ENCODE data around the gene ABRAXAS1.

The ABRAXAS1 gene

DNA sequence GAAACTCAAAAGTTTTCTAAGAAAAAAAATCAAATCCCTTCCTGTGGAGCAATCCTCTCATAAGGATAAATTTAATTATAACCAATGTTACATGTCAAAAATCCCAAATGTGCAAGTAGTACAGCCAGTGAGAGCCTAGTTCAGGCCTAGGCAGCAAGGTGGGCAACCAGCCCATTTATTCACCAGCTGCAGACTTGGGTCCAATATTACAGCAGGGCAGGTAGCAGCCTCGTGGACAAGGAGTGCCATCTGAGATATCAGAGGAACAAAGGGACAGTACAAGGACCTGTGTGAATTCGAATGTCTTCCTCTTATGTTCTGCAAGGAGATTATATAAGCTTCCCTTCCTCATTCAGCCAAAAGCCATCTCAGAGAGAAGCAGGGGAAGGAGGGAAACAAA lies 35.9 kb downstream of the ABRAXAS1 start:
- FAIRE-seq: no peak

DNA sequence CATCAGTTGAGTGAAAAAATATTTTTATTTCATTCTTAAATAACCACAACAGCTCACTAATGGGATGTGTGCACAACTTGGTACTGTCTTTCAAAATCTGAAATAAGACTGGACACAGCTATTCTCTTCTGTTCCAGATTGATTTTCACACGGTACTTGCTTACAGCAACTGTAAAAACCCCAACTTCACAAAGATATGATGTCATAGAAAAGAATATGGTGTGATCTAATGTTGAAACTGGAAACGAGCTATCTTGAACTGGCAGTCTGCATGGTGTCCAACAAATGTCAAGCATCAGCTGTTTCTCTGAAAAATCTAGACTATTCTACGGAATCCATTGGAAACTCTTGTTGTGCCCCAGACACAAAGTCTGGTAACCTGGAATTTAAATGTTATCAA lies 44.0 kb downstream of the ABRAXAS1 start:
- no peak for FAIRE-seq

DNA sequence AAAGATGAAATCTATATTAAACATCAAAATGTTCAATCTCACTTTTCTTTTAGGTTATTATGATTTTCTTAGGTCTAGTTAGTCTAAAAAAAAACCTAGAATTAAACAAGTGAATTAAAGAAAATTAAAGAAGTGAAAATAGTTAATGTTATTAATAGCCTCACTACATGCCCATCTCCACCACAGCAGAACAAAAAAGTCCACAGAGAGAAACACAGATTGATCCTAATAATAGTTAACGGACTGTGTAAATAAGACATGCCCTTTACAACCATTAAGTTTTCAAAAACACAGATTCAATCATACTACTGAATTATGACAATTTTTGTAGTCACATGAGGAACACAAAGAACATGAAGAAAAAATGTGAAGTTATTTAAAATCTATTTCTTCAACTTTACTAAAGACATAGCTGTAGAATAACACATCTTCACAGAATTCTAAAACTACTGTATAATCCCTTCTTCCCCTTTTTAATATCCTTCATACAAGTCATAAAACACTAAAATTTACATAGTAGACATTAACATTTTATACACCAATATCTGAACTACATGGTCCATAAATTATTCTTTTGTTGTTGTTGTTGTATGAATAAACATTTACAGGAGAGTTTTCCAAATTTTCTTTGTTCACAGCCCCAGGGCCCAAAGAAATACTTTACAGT lies 44.6 kb downstream of the ABRAXAS1 start:
- no peak for FAIRE-seq

DNA sequence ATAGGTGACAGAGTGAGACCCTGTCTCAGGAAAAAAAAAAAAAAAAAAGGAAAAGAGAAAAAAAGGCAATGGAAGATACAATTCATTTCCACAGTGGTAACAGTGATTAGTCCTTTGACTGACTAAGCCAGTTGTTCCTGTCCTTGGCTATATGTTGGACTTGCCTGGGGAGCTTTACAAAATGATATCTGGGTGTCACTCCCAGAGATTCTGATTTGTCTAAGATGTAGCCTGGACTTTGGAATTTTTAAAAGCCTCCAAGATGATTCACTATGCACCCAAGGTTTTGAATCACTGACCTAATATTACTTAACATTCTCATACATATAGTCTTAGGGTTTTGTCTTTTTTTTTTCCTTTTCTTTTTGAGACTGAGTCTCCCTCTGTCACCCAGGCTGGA lies 46.2 kb downstream of the ABRAXAS1 start:
- FAIRE-seq: no peak

DNA sequence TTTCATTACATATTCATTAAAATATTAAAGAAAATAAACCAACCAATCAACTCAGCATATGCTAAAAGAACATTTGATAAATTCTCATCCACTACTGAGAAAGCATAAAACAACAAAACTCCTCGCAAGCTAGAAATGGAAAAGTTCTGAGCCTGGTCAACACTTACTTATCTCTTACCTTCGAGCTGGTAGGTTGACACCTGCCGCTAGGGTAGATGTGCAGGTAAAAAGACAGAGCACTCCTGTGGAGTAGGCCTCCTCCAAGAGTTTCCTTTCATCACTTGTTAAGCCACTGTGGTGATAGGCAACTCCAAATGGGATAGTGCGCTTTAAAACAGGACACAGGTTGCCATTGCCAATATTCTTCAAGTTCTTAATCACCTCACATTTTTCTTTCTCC lies 48.2 kb downstream of the ABRAXAS1 start:
- FAIRE-seq: no peak

DNA sequence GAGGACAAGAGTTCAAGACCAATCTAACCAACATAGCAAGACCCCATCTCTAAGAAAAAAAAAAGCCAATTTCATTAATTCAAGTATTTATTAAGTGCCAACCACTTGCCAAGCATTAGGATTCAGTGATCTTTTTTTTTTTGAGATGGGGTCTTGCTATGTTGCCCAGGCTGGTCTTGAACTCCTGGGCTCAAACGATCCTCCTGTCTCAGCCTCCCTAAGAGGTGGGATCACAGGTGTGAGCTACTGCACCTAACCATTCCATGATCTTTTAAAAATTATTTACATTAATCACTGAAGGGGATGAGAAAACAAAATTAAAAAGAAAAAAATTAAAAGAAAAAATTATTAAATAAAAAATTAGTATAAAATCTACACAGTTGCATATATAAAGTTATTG lies 53.7 kb downstream of the ABRAXAS1 start:
- FAIRE-seq: no peak

DNA sequence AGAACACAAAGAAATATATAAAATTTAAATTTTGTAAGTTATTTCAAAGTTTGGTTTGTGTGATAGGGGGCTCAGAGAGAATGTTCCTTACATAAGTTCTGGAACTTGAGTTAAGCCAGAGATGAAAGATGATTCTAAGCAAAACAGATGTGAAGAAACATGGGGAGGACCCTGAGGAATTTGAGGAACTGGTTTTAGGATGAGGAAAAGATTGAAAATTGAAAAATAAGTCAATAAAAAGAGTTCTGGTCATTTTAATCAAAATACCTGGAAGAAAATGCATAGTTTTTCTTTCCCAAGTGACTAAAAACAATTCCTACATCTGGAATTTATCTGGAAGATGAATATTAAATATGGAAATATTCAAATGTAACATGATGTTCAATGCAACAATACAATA lies 66.7 kb downstream of the ABRAXAS1 start:
- FAIRE-seq: no peak

DNA sequence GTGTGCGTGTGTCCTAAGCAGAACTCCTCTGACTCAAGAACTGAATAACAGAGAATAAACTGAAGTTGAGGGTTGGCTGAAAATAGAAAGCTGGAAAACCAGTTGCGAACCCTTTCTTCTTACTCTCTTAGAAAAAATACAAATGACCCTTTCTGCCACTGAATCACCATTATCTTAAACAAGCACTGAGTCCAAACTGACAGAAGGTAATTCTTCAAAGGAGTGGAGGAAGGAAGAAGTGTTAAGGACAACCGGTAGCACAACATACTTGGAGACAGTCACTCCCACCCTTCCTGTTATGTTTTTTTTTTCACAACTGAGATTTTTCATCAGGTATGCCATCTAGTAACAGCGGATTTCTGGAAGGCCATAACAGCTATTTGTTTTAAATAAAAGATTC lies 67.3 kb downstream of the ABRAXAS1 start:
- no peak for FAIRE-seq

DNA sequence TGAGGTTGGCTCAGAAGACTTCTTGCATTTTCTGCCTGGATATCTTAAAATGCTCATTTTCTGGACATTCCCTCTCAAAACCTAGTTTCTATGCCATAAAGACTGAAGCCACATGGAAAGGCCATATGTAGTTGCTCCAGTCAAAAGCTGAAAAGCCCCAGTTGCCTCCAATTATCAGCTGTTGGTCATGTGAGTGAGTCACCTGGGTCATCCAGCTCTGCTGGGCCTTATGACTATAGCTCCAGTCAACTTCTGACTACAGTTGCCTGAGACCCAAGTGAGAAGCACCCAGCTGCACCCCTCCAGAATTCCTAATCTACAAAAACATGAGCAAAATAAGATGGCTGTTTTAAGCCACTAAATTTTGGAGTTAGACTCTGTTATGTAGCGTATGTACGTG lies 71.2 kb downstream of the ABRAXAS1 start:
- FAIRE-seq: no peak

Data from TTC549 (cell line).